ENCODE results near the gene FSTL4. TPM values are rescaled to one million over a fixed set of nuclear protein-coding genes. Genes with fewer than 3 reads are reported as not detected.

Gene FSTL4
- total RNA-seq, 1 donor: 0.52 TPM

- Histone ChIP-seq H3K4me1 (ENCODE audit: insufficient read depth, low read length) (peaks cover 14% of the 10 kb centered on the region), H3K9me3 (ENCODE audit: low read depth, low read length) (no peaks in the 10 kb centered on the region), H3K4me3 (ENCODE audit: low read length) (no peak overlapping the region), H3K27me3 (ENCODE audit: insufficient read depth, low read length) (peaks cover 28% of the 10 kb centered on the region)
Measured at GRCh38 chr5:133474851-133475590, 137.3 kb downstream of the FSTL4 start.

GRCh38 chr5:133473291-133473690, 139.1 kb downstream of the FSTL4 start:
- peaks cover 31% of the 10 kb centered on the region for H3K4me1 ChIP-seq (ENCODE audit: insufficient read depth, low read length)
- no peak overlapping the region for H3K4me3 ChIP-seq (ENCODE audit: low read length)
- H3K27me3 ChIP-seq (ENCODE audit: insufficient read depth, low read length): peaks cover 28% of the 10 kb centered on the region
- H3K9me3 ChIP-seq (ENCODE audit: low read depth, low read length): no peaks in the 10 kb centered on the region

GRCh38 chr5:133472829-133473228, 139.5 kb downstream of the FSTL4 start:
- H3K27me3 ChIP-seq (ENCODE audit: insufficient read depth, low read length): peaks cover 28% of the 10 kb centered on the region
- no peak overlapping the region for H3K4me3 ChIP-seq (ENCODE audit: low read length)
- H3K9me3 ChIP-seq (ENCODE audit: low read depth, low read length): no peaks in the 10 kb centered on the region
- H3K4me1 ChIP-seq (ENCODE audit: insufficient read depth, low read length): peaks cover 35% of the 10 kb centered on the region

GRCh38 chr5:133471699-133472098, 140.6 kb downstream of the FSTL4 start:
- H3K4me3 ChIP-seq (ENCODE audit: low read length): no peak overlapping the region
- H3K9me3 ChIP-seq (ENCODE audit: low read depth, low read length): no peaks in the 10 kb centered on the region
- H3K27me3 ChIP-seq (ENCODE audit: insufficient read depth, low read length): peaks cover 27% of the 10 kb centered on the region
- peaks cover 44% of the 10 kb centered on the region for H3K4me1 ChIP-seq (ENCODE audit: insufficient read depth, low read length)

- H3K27me3 ChIP-seq (ENCODE audit: insufficient read depth, low read length): peaks cover 22% of the 10 kb centered on the region
Measured at GRCh38 chr5:133470841-133471240, 141.5 kb downstream of the FSTL4 start.

GRCh38 chr5:133469846-133470245, 142.5 kb downstream of the FSTL4 start:
- peaks cover 55% of the 10 kb centered on the region for H3K4me1 ChIP-seq (ENCODE audit: insufficient read depth, low read length)
- H3K27me3 ChIP-seq (ENCODE audit: insufficient read depth, low read length): peaks cover 17% of the 10 kb centered on the region
- no peaks in the 10 kb centered on the region for H3K9me3 ChIP-seq (ENCODE audit: low read depth, low read length)
- H3K4me3 ChIP-seq (ENCODE audit: low read length): no peak overlapping the region

More at GRCh38 chr5:133470841-133471240, 141.5 kb downstream of the FSTL4 start:
- Histone ChIP-seq H3K4me1 (ENCODE audit: insufficient read depth, low read length) (peaks cover 50% of the 10 kb centered on the region), H3K4me3 (ENCODE audit: low read length) (no peak overlapping the region), H3K9me3 (ENCODE audit: low read depth, low read length) (no peaks in the 10 kb centered on the region)

GRCh38 chr5:133469252-133469651, 143.1 kb downstream of the FSTL4 start:
- Histone ChIP-seq H3K4me3 (ENCODE audit: low read length) (no peak overlapping the region), H3K27me3 (ENCODE audit: insufficient read depth, low read length) (peaks cover 13% of the 10 kb centered on the region), H3K9me3 (ENCODE audit: low read depth, low read length) (no peaks in the 10 kb centered on the region), H3K4me1 (ENCODE audit: insufficient read depth, low read length) (peaks cover 55% of the 10 kb centered on the region)

- H3K4me1 ChIP-seq (ENCODE audit: insufficient read depth, low read length): peaks cover 55% of the 10 kb centered on the region
Measured at GRCh38 chr5:133468596-133468995, 143.7 kb downstream of the FSTL4 start.

GRCh38 chr5:133467826-133468463, 144.4 kb downstream of the FSTL4 start:
- H3K9me3 ChIP-seq (ENCODE audit: low read depth, low read length): no peaks in the 10 kb centered on the region
- no peak overlapping the region for H3K4me3 ChIP-seq (ENCODE audit: low read length)
- H3K27me3 ChIP-seq (ENCODE audit: insufficient read depth, low read length): peaks cover 9% of the 10 kb centered on the region
- peaks cover 55% of the 10 kb centered on the region for H3K4me1 ChIP-seq (ENCODE audit: insufficient read depth, low read length)

More at GRCh38 chr5:133468596-133468995, 143.7 kb downstream of the FSTL4 start:
- Histone ChIP-seq H3K27me3 (ENCODE audit: insufficient read depth, low read length) (peaks cover 9% of the 10 kb centered on the region), H3K4me3 (ENCODE audit: low read length) (no peak overlapping the region), H3K9me3 (ENCODE audit: low read depth, low read length) (no peaks in the 10 kb centered on the region)

- Histone ChIP-seq H3K27me3 (ENCODE audit: insufficient read depth, low read length) (peaks cover 4% of the 10 kb centered on the region), H3K9me3 (ENCODE audit: low read depth, low read length) (no peaks in the 10 kb centered on the region), H3K4me1 (ENCODE audit: insufficient read depth, low read length) (peaks cover 55% of the 10 kb centered on the region), H3K4me3 (ENCODE audit: low read length) (no peak overlapping the region)
Measured at GRCh38 chr5:133467335-133467779, 145.0 kb downstream of the FSTL4 start.

- Histone ChIP-seq H3K4me3 (ENCODE audit: low read length) (no peak overlapping the region), H3K4me1 (ENCODE audit: insufficient read depth, low read length) (peaks cover 55% of the 10 kb centered on the region), H3K9me3 (ENCODE audit: low read depth, low read length) (no peaks in the 10 kb centered on the region), H3K27me3 (ENCODE audit: insufficient read depth, low read length) (no peaks in the 10 kb centered on the region)
Measured at GRCh38 chr5:133466556-133467334, 145.6 kb downstream of the FSTL4 start.

- peaks cover 37% of the 10 kb centered on the region for H3K4me1 ChIP-seq (ENCODE audit: insufficient read depth, low read length)
- no peaks in the 10 kb centered on the region for H3K27me3 ChIP-seq (ENCODE audit: insufficient read depth, low read length)
- no peak overlapping the region for H3K4me3 ChIP-seq (ENCODE audit: low read length)
- H3K9me3 ChIP-seq (ENCODE audit: low read depth, low read length): no peaks in the 10 kb centered on the region
Measured at GRCh38 chr5:133464013-133464412, 148.3 kb downstream of the FSTL4 start.

GRCh38 chr5:133461796-133462516, 150.4 kb downstream of the FSTL4 start:
- H3K27me3 ChIP-seq (ENCODE audit: insufficient read depth, low read length): no peaks in the 10 kb centered on the region
- no peaks in the 10 kb centered on the region for H3K9me3 ChIP-seq (ENCODE audit: low read depth, low read length)
- H3K4me3 ChIP-seq (ENCODE audit: low read length): no peak overlapping the region
- peaks cover 26% of the 10 kb centered on the region for H3K4me1 ChIP-seq (ENCODE audit: insufficient read depth, low read length)

GRCh38 chr5:133460172-133460758, 152.1 kb downstream of the FSTL4 start:
- Histone ChIP-seq H3K27me3 (ENCODE audit: insufficient read depth, low read length) (no peaks in the 10 kb centered on the region), H3K4me3 (ENCODE audit: low read length) (no peak overlapping the region), H3K9me3 (ENCODE audit: low read depth, low read length) (no peaks in the 10 kb centered on the region), H3K4me1 (ENCODE audit: insufficient read depth, low read length) (peaks cover 23% of the 10 kb centered on the region)
